Peyer's patch (tissue), 4 donors: Measurements from ENCODE around the gene SLX4IP. TPM values are rescaled to one million over a fixed set of nuclear protein-coding genes. Genes with fewer than 3 reads are reported as not detected.

ENCODE experiments used
- DNase-seq, 3 donors: peaks; one replicate each; pipeline ENCODE4 v3.0.0-alpha.2; 2017 to 2019
- H3K27ac ChIP-seq, 4 donors: fragments of 200-600 bp; sonication (generic); one replicate each; pipeline ENCODE4 v1.5.1; 2016 to 2019
- H3K27me3 ChIP-seq, 2 donors: fragments of 200-600 bp; sonication (generic); one replicate each; pipeline ENCODE4 v1.5.1; 2019
- H3K36me3 ChIP-seq, 3 donors: fragments of 200-600 bp; sonication (generic); one replicate each; pipeline ENCODE4 v1.5.1; 2016 to 2019
- H3K4me1 ChIP-seq, 4 donors: fragments of 200-600 bp; sonication (generic); one replicate each; pipeline ENCODE4 v1.5.1; 2016 to 2019
- H3K4me3 ChIP-seq, 4 donors: fragments of 200-600 bp; sonication (generic); 1 replicate in 3 of 4; 2 replicates in 1 of 4; pipeline ENCODE4 v1.5.1; 2016 to 2019; ENCODE audit warnings: mild to moderate bottlenecking in 1 of 4
- H3K9me3 ChIP-seq, 4 donors: fragments of 200-600 bp; sonication (generic); one replicate each; pipeline ENCODE4 v1.5.1; 2016 to 2019; ENCODE audit warnings: mild to moderate bottlenecking in 1 of 4
- POLR2A ChIP-seq, 2 donors: fragments of 450-650 bp; IDR thresholded peaks; one replicate each; pipeline ENCODE4 v1.5.1; 2017; ENCODE audit warnings: antibody characterized with exemption in 2 of 2, mild to moderate bottlenecking in 2 of 2, moderate library complexity in 2 of 2
- total RNA-seq, 4 donors: library from RNA; depleted of rRNA; stranded (reverse); fragments of >200 nt; gene quantifications; one replicate each; pipeline ENCODE4 v1.1.0, GENCODE V29; 2016
- TF ChIP-seq, protein P1 (sequence below), 6 experiments: fragments of 450-650 bp in 4 of 6; fragments of 200-600 bp in 2 of 6; sonication (generic) in 1 of 6; IDR thresholded peaks; one replicate each; pipeline ENCODE4 v1.5.1; 2017 to 2019; ENCODE audit warnings: antibody characterized with exemption in 6 of 6, mild to moderate bottlenecking in 3 of 6, moderate library complexity in 1 of 6

The SLX4IP gene
- total RNA-seq, 4 donors from 2014 or later: 6.1 to 9.0 (median 7.9) TPM

DNA sequence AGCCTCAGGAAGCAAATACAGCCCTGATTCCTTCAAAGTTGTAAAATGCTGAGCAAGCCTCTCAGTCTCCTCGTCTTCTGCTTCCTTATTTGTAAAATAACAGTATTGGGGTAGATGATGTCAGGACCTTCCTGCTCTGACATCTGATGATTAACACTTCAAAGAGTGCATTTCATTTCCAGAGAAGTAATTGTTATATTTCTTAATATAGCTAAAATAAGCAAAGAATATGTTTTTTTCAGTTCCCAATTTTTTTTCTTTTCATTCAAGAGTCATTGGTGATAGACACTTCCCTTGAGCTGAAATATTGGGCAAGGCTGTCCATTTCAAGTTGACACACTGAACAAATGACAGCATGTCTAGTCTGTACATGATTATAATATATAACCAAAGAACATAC is 53.4 kb downstream of the SLX4IP start:
- H3K27ac ChIP-seq: no peak overlapping the region
- H3K4me3 ChIP-seq: no peak overlapping the region
- no peaks in the 10 kb centered on the region for H3K4me1 ChIP-seq
- TF ChIP-seq POLR2A (IDR thresholded peaks at IDR 0.05): no peak
- TF ChIP-seq, protein P1, sequence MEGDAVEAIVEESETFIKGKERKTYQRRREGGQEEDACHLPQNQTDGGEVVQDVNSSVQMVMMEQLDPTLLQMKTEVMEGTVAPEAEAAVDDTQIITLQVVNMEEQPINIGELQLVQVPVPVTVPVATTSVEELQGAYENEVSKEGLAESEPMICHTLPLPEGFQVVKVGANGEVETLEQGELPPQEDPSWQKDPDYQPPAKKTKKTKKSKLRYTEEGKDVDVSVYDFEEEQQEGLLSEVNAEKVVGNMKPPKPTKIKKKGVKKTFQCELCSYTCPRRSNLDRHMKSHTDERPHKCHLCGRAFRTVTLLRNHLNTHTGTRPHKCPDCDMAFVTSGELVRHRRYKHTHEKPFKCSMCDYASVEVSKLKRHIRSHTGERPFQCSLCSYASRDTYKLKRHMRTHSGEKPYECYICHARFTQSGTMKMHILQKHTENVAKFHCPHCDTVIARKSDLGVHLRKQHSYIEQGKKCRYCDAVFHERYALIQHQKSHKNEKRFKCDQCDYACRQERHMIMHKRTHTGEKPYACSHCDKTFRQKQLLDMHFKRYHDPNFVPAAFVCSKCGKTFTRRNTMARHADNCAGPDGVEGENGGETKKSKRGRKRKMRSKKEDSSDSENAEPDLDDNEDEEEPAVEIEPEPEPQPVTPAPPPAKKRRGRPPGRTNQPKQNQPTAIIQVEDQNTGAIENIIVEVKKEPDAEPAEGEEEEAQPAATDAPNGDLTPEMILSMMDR (IDR thresholded peaks at IDR 0.05): no peak
- DNase-seq: no peak
- H3K36me3 ChIP-seq: no peaks in the 10 kb centered on the region
- H3K9me3 ChIP-seq: no peaks in the 10 kb centered on the region
- H3K27me3 ChIP-seq: no peaks in the 10 kb centered on the region

DNA sequence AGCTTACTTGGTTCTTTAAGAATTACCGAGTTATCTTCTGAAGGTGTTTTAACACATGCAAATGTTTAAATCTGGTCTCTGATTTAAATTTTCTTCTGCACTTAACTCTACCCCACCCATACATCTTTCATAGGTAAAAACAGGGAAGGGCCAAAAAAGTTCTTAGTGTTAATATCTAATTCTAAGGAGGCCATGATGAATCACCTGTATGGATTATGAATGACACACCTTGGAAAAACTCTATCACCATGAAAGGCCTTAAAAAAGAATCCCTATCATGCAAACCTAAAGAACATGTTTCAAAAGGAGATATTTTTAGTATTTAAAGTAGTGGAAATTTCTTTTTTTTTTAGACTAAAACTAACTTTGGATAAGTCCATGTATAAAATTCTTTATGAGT is 54.7 kb downstream of the SLX4IP start:
- Histone ChIP-seq H3K9me3 (no peaks in the 10 kb centered on the region), H3K4me1 (no peaks in the 10 kb centered on the region), H3K27ac (no peak overlapping the region), H3K4me3 (no peak overlapping the region), H3K36me3 (no peaks in the 10 kb centered on the region), H3K27me3 (no peaks in the 10 kb centered on the region)
- no peak for DNase-seq
- TF ChIP-seq, protein P1 (IDR thresholded peaks at IDR 0.05): no peak
- TF ChIP-seq POLR2A (IDR thresholded peaks at IDR 0.05): no peak

GRCh38 chr20:10490257-10490656 is 55.2 kb downstream of the SLX4IP start:
- no peak overlapping the region for H3K4me3 ChIP-seq
- H3K9me3 ChIP-seq: no peaks in the 10 kb centered on the region
- no peak overlapping the region for H3K27ac ChIP-seq
- no peak for TF ChIP-seq POLR2A (IDR thresholded peaks at IDR 0.05)
- TF ChIP-seq, protein P1 (IDR thresholded peaks at IDR 0.05): no peak
- H3K4me1 ChIP-seq: no peaks in the 10 kb centered on the region
- H3K27me3 ChIP-seq: no peaks in the 10 kb centered on the region
- H3K36me3 ChIP-seq: no peaks in the 10 kb centered on the region
- DNase-seq: no peak

DNA sequence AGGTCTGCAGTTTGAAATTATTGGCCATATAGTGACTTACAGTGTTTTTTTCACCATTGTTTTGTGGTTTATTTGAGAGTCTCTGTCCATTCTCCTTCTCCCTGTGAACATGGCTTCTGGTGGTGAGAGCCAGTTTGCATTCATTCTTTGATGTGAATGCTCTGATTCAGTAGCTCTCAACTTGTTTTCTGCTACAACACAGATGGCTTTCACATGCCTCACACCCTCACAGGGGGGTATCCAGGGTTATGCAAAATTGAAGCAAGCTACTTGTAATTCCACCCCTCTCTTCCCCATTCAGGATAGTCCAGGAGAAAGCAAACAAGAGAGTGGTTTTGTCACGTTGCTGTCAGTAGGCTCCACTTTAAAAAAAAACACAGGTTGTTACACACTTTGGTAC is 55.6 kb downstream of the SLX4IP start:
- no peaks in the 10 kb centered on the region for H3K4me1 ChIP-seq
- no peaks in the 10 kb centered on the region for H3K36me3 ChIP-seq
- TF ChIP-seq, protein P1 (IDR thresholded peaks at IDR 0.05): no peak
- no peak overlapping the region for H3K4me3 ChIP-seq
- H3K27ac ChIP-seq: no peak overlapping the region
- no peaks in the 10 kb centered on the region for H3K27me3 ChIP-seq
- no peaks in the 10 kb centered on the region for H3K9me3 ChIP-seq
- DNase-seq: no peak

DNA sequence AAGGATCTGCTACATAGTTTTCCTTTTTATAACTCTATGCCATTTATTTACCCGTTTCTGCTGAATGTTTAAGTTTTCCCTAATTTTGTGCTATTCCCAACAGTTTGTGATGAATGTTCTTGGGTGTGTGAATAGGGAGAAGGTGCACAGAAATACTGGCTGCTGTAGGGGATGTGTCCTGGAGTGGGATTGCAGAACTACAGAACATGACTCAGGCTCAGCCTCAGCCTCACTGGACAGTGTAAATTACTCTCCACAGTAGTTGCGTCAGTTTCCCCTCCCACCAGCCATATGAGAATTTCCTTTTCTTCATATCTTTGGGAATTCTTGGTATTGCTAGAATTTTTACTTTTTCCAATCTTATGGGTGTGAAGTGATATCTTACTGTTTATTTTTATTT is 57.0 kb downstream of the SLX4IP start:
- Histone ChIP-seq H3K4me1 (no peaks in the 10 kb centered on the region), H3K27ac (no peak overlapping the region), H3K4me3 (no peak overlapping the region), H3K9me3 (no peaks in the 10 kb centered on the region), H3K36me3 (no peaks in the 10 kb centered on the region), H3K27me3 (no peaks in the 10 kb centered on the region)
- TF ChIP-seq, protein P1 (IDR thresholded peaks at IDR 0.05): no peak
- TF ChIP-seq POLR2A (IDR thresholded peaks at IDR 0.05): no peak
- DNase-seq: no peak

GRCh38 chr20:10492844-10493243 is 57.7 kb downstream of the SLX4IP start:
- H3K27ac ChIP-seq: no peak overlapping the region
- H3K36me3 ChIP-seq: no peaks in the 10 kb centered on the region
- TF ChIP-seq, protein P1 (IDR thresholded peaks at IDR 0.05): no peak
- TF ChIP-seq POLR2A (IDR thresholded peaks at IDR 0.05): no peak
- DNase-seq: no peak
- H3K27me3 ChIP-seq: no peaks in the 10 kb centered on the region
- H3K4me1 ChIP-seq: no peaks in the 10 kb centered on the region
- no peak overlapping the region for H3K4me3 ChIP-seq
- no peaks in the 10 kb centered on the region for H3K9me3 ChIP-seq
